ENCODE results near the gene KBTBD13. TPM values are rescaled to one million over a fixed set of nuclear protein-coding genes. Genes with fewer than 3 reads are reported as not detected.

KBTBD13 gene
- total RNA-seq, 2 experiments from 2014 or later, result not detected

DNA sequence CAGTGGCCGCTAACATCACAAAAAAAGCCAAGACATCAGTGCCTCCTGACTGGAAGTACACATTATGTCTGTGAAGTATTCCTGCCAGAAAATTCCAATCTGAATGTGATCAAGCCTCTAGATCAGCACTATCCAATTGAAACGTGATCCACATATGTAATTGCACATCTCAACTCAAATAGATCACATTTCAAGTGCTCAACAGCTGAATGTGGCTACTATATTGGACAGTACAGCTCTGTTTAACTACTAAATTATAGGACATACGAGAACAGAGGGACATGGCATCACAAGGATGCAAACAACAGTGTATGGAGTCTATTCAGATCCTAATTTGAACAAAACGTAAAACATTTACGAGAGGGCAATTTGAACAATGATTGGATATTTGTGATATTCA, 39.0 kb downstream of the KBTBD13 start:
- Mint-ChIP-seq H3K9me3 (ENCODE audit: low read depth) (no peaks in the 10 kb centered on the region), H3K4me3 (no peak overlapping the region), H3K36me3 (ENCODE audit: low read depth) (peaks cover 46% of the 10 kb centered on the region), H3K27ac (no peak overlapping the region), H3K4me1 (no peaks in the 10 kb centered on the region), H3K27me3 (no peaks in the 10 kb centered on the region)
- ATAC-seq, result no peak
- DNase-seq, result no peak
- intact Hi-C loops (cut with DNase I, micrococcal nuclease), result no loop called here
- ChIA-PET POLR2A (no interaction called here), CTCF (interaction anchor here (0.6 to 1.3 kb wide), 7 partner anchors 12 to 198 kb away, joined by 3 to 6 read pairs (median 4); no protein-coding TSS in a partner anchor)

Other genes with a start within 250 kb of the KBTBD13 start
- 10 to 100 TPM; 11.4 to 13.3 TPM for gene PLEKHO2, start 234.8 kb upstream of the KBTBD13 start, total RNA-seq
- 1 to 10 TPM in 1 of 2 experiments, under 1 TPM in 1; 0.81 to 1.0 TPM for gene ANKDD1A, start 164.8 kb upstream of the KBTBD13 start, total RNA-seq
- 10 to 100 TPM; 74.1 to 79.1 TPM for gene SPG21, start 86.8 kb upstream of the KBTBD13 start, total RNA-seq
- gene MTFMT, start 47.1 kb upstream of the KBTBD13 start, total RNA-seq, result 10 to 100 TPM; 19.0 to 19.9 TPM
- gene SLC51B, start 31.4 kb upstream of the KBTBD13 start, total RNA-seq, result not detected
- gene RASL12, start 8.8 kb upstream of the KBTBD13 start, total RNA-seq, result not detected
- 1 to 10 TPM; 2.7 to 3.2 TPM for gene UBAP1L, start 38.5 kb downstream of the KBTBD13 start, total RNA-seq
- gene PDCD7, start 57.1 kb downstream of the KBTBD13 start, total RNA-seq, result 10 to 100 TPM; 16.6 to 24.8 TPM
- 10 to 100 TPM; 65.2 to 73.7 TPM for gene CLPX, start 108.6 kb downstream of the KBTBD13 start, total RNA-seq
- not detected for gene CILP, start 134.7 kb downstream of the KBTBD13 start, total RNA-seq
- gene PARP16, start 210.1 kb downstream of the KBTBD13 start, total RNA-seq, result 10 to 100 TPM; 17.9 to 20.1 TPM
- not detected for gene RNU5A-1, start 219.3 kb downstream of the KBTBD13 start, total RNA-seq
- gene RNU5B-1, start 227.9 kb downstream of the KBTBD13 start, total RNA-seq, result not detected